A549 (cell line): Measurements from ENCODE around the gene SIX6. TPM values are rescaled to one million over a fixed set of nuclear protein-coding genes. Genes with fewer than 3 reads are reported as not detected.

Experiments
- ATAC-seq, 2 experiments: fragments of 200-7000 bp in 1 of 2; fragments of >200 bp in 1 of 2; cut with Nextera tagmentation in 1 of 2; cut with Tn5 transposase in 1 of 2; 3 replicates each; pipeline versions ENCODE4 v1.8.0 to v1.9.1; 2018 to 2020; ENCODE audit warnings: mild to moderate bottlenecking in 1 of 2, moderate library complexity in 1 of 2
- CTCF ChIA-PET: fragments of 300-600 bp; sonication (Branson Sonifier 250); formaldehyde crosslinking; extraction: SDS; loops from one replicate; lab custom pipeline; 2021; ENCODE audit warnings: antibody characterized with exemption, inconsistent platforms; lab: Yijun Ruan, JAX
- POLR2A ChIA-PET: fragments of 350-600 bp; formaldehyde crosslinking; extraction: SDS; loops from one replicate; lab custom pipeline; 2021; ENCODE audit warnings: antibody characterized with exemption, inconsistent platforms; lab: Yijun Ruan, JAX
- DNase-seq, 2 experiments: peaks; one replicate each; pipeline versions ENCODE4 v3.0.0 to v3.0.0-alpha.2; 2011 to 2016; ENCODE audit warnings: low read depth in 1 of 2, low spot score in 1 of 2
- FAIRE-seq: peaks from 2 replicates; lab custom pipeline; 2011; peaks lifted over from hg19 to GRCh38; lab: Jason Lieb, UNC
- H3K27ac ChIP-seq, 2 experiments: fragments of >200 bp; sonication (Bioruptor Twin); formaldehyde crosslinking; 3 replicates each; pipeline ENCODE4 v1.5.1; 2016 to 2017
- H3K4me1 ChIP-seq: fragments of >200 bp; sonication (Bioruptor Twin); formaldehyde crosslinking; 3 replicates; pipeline ENCODE4 v1.6.1; 2016
- H3K4me2 ChIP-seq: fragments of >200 bp; sonication (Bioruptor Twin); formaldehyde crosslinking; 3 replicates; pipeline ENCODE4 v1.6.1; 2016
- H3K4me3 ChIP-seq: fragments of >200 bp; sonication (Bioruptor Twin); formaldehyde crosslinking; 3 replicates; pipeline ENCODE4 v1.5.1; 2016
- H3K9me3 ChIP-seq: fragments of >200 bp; sonication (Bioruptor Twin); formaldehyde crosslinking; 3 replicates; pipeline ENCODE4 v1.6.1; 2016
- BCL3 ChIP-seq: fragments of >200 bp; sonication (Bioruptor Twin); formaldehyde crosslinking; IDR thresholded peaks from 3 replicates; pipeline ENCODE4 v1.6.1; 2016
- CEBPB ChIP-seq, 2 experiments: fragments of >200 bp in 1 of 2; sonication (Bioruptor Twin) in 1 of 2; formaldehyde crosslinking in 1 of 2; IDR thresholded peaks; 2 replicates each; pipeline ENCODE4 v1.6.1; 2012 to 2016
- CHD2 ChIP-seq: fragments of 150-350 bp; IDR thresholded peaks from 2 replicates; pipeline ENCODE4 v1.6.1; 2014; ENCODE audit warnings: low read length; ENCODE audit not compliant: partially characterized antibody
- CHD4 ChIP-seq: fragments of 200-600 bp; sonication (generic); IDR thresholded peaks from 2 replicates; pipeline ENCODE4 v1.6.1; 2016; ENCODE audit warnings: antibody characterized with exemption, mild to moderate bottlenecking, borderline replicate concordance
- CTCF ChIP-seq: fragments of >200 bp; sonication (Bioruptor Twin); formaldehyde crosslinking; IDR thresholded peaks from 3 replicates; pipeline ENCODE4 v1.5.1; 2016
- EHMT2 ChIP-seq: fragments of 200-600 bp; sonication (generic); IDR thresholded peaks from 2 replicates; pipeline ENCODE4 v1.6.1; 2016; ENCODE audit warnings: antibody characterized with exemption, low read depth, mild to moderate bottlenecking, moderate library complexity
- EP300 ChIP-seq, 2 experiments: fragments of >200 bp; sonication (Bioruptor Twin); formaldehyde crosslinking; IDR thresholded peaks; 2 replicates in 1 of 2; 3 replicates in 1 of 2; pipeline ENCODE4 v1.6.1; 2016 to 2017
- ESRRA ChIP-seq: fragments of 150-350 bp; IDR thresholded peaks from 2 replicates; pipeline ENCODE4 v1.6.1; 2014; ENCODE audit warnings: mild to moderate bottlenecking, low read length, borderline replicate concordance
- FOSB ChIP-seq: fragments of 250-450 bp; sonication (Bioruptor Pico); IDR thresholded peaks from 2 replicates; pipeline ENCODE4 v1.5.0; 2020; ENCODE audit warnings: mild to moderate bottlenecking, moderate library complexity
- FOSL2 ChIP-seq, 2 experiments: fragments of 450-650 bp in 1 of 2; fragments of >200 bp in 1 of 2; sonication (Bioruptor Twin) in 1 of 2; formaldehyde crosslinking; IDR thresholded peaks; 2 replicates each; pipeline versions ENCODE4 v1.5.0 to v1.6.1; 2016 to 2020; ENCODE audit warnings: mild to moderate bottlenecking in 1 of 2, moderate library complexity in 1 of 2
- FOXS1 ChIP-seq: fragments of 250-450 bp; sonication (Bioruptor Pico); IDR thresholded peaks from 2 replicates; pipeline ENCODE4 v1.5.0; 2020; ENCODE audit warnings: mild to moderate bottlenecking, moderate library complexity
- HMGXB4 ChIP-seq: fragments of 250-450 bp; sonication (Bioruptor Pico); IDR thresholded peaks from 2 replicates; pipeline ENCODE4 v1.5.0; 2021; ENCODE audit warnings: mild to moderate bottlenecking, moderate library complexity, borderline replicate concordance
- HOXB5 ChIP-seq: fragments of 250-450 bp; sonication (Bioruptor Pico); IDR thresholded peaks from 2 replicates; pipeline ENCODE4 v1.5.0; 2020; ENCODE audit warnings: mild to moderate bottlenecking, moderate library complexity
- JUNB ChIP-seq: fragments of >200 bp; sonication (Bioruptor Twin); formaldehyde crosslinking; IDR thresholded peaks from 2 replicates; pipeline ENCODE4 v1.6.1; 2016
- KDM5A ChIP-seq: fragments of 200-600 bp; sonication (generic); IDR thresholded peaks from 2 replicates; pipeline ENCODE4 v1.6.1; 2016; ENCODE audit warnings: antibody characterized with exemption, mild to moderate bottlenecking
- PHF8 ChIP-seq: fragments of 200-600 bp; sonication (generic); IDR thresholded peaks from 2 replicates; pipeline ENCODE4 v1.6.1; 2016; ENCODE audit warnings: low read depth, mild to moderate bottlenecking, antibody characterized with exemption, moderate library complexity, borderline replicate concordance
- POLR2A ChIP-seq: IDR thresholded peaks from 2 replicates; pipeline ENCODE4 v1.6.1; 2012; ENCODE audit warnings: mild to moderate bottlenecking, low read length
- RARB ChIP-seq: fragments of 250-450 bp; sonication (Bioruptor Pico); IDR thresholded peaks from 2 replicates; pipeline ENCODE4 v1.8.0; 2021; ENCODE audit warnings: mild to moderate bottlenecking, moderate library complexity
- SMC3 ChIP-seq: fragments of >200 bp; sonication (Bioruptor Twin); formaldehyde crosslinking; IDR thresholded peaks from 3 replicates; pipeline ENCODE4 v1.6.1; 2018; ENCODE audit warnings: inconsistent platforms
- SREBF2 ChIP-seq: fragments of 450-650 bp; IDR thresholded peaks from 2 replicates; pipeline ENCODE4 v1.6.1; 2014; ENCODE audit warnings: mild to moderate bottlenecking, moderate library complexity
- TFCP2L1 ChIP-seq: fragments of 250-450 bp; sonication (Bioruptor Pico); IDR thresholded peaks from 2 replicates; pipeline ENCODE4 v1.5.0; 2021; ENCODE audit warnings: mild to moderate bottlenecking
- TP53 ChIP-seq: fragments of 250-450 bp; sonication (Bioruptor Pico); IDR thresholded peaks from 2 replicates; pipeline ENCODE4 v1.5.0; 2021; ENCODE audit warnings: mild to moderate bottlenecking, moderate library complexity
- USF2 ChIP-seq: fragments of 450-650 bp; IDR thresholded peaks from 2 replicates; pipeline ENCODE4 v1.6.1; 2014; ENCODE audit warnings: antibody characterized with exemption
- ZFP36 ChIP-seq: fragments of 450-650 bp; IDR thresholded peaks from 2 replicates; pipeline ENCODE4 v1.6.1; 2014; ENCODE audit warnings: borderline replicate concordance; ENCODE audit not compliant: partially characterized antibody
- ZSCAN20 ChIP-seq: fragments of 250-450 bp; sonication (Bioruptor Pico); IDR thresholded peaks from 2 replicates; pipeline ENCODE4 v1.8.0; 2022; ENCODE audit warnings: mild to moderate bottlenecking, moderate library complexity
- WGBS: methylation state at CpG from one replicate; pipeline ENCODE4 v1.1.6; 2017; ENCODE audit errors: missing lambda C conversion rate; 5-methylcytosine and 5-hydroxymethylcytosine counted together
- polyA plus RNA-seq, 4 experiments: library from polyadenylated mRNA; depleted of rRNA in 3 of 4; stranded (reverse); fragments of >200 nt; fragmentation: RNase III in 1 of 4; extraction: RNeasy Plus Mini Kit Qiagen cat#74134 plus additional on column Dnase treatment in 1 of 4; gene quantifications; 2 replicates in 3 of 4; 3 replicates in 1 of 4; pipeline ENCODE4 v1.2.3, GENCODE V29; 2011 to 2017

Gene SIX6
- polyA plus RNA-seq, 2 of the 4 experiments (the other 2 are of a cell fraction) = not detected

GRCh38 chr14:60544659-60545058 is 35.7 kb downstream of the SIX6 start:
- DNase-seq (no peak), ATAC-seq (no peak), FAIRE-seq (no peak)
- Histone ChIP-seq H3K27ac (no peak overlapping the region), H3K4me1 (no peaks in the 10 kb centered on the region), H3K4me3 (no peak overlapping the region), H3K4me2 (no peak overlapping the region), H3K9me3 (peaks cover 12% of the 10 kb centered on the region; the same call in 1 of the 3 replicates)
- TF ChIP-seq ZSCAN20 (CRISPR knock-in tag) = no peak
- no peak for TF ChIP-seq HMGXB4 (CRISPR knock-in tag)
- no peak for TF ChIP-seq SMC3
- TF ChIP-seq ZFP36 = no peak
- no peak for TF ChIP-seq KDM5A
- TF ChIP-seq ESRRA = no peak
- no peak for TF ChIP-seq FOXS1 (CRISPR knock-in tag)
- TF ChIP-seq EP300 (IDR thresholded peaks at IDR 0.05) = no peak
- TF ChIP-seq CHD2 = no peak
- TF ChIP-seq FOSL2 (IDR thresholded peaks at IDR 0.05) = no peak
- no peak for TF ChIP-seq FOSL2 (CRISPR knock-in tag; IDR thresholded peaks at IDR 0.05)
- no peak for TF ChIP-seq RARB (CRISPR knock-in tag)
- TF ChIP-seq JUNB = no peak
- no peak for TF ChIP-seq TFCP2L1
- TF ChIP-seq CEBPB (IDR thresholded peaks at IDR 0.05) = no peak
- TF ChIP-seq CTCF = no peak
- CTCF ChIA-PET = interaction anchor here (0.7 to 2.2 kb wide), 2 partner anchors 8 to 194 kb away, joined by 3 to 4 read pairs; no protein-coding TSS in a partner anchor
- POLR2A ChIA-PET = no interaction called here
- 20% methylated on average over 2 of the region's 2 CpGs for WGBS

- POLR2A ChIA-PET = no interaction called here
- Histone ChIP-seq H3K4me3 (no peak overlapping the region), H3K4me1 (no peaks in the 10 kb centered on the region), H3K9me3 (0 out of 3 replicates have a peak, but pooled peaks cover 3% of the 10 kb centered on the region), H3K4me2 (no peak overlapping the region), H3K27ac (no peak overlapping the region)
- TF ChIP-seq SREBF2 (no peak), CEBPB (IDR thresholded peaks at IDR 0.05) (peak; percentile 4 to 17; a peak in 2 of 4 replicates)
- FAIRE-seq (no peak), ATAC-seq (no peak), DNase-seq (no peak)
- CTCF ChIA-PET = interaction anchor here (1.1 kb wide), 1 partner anchor 8 kb away, joined by 3 read pairs; no protein-coding TSS in a partner anchor
- 3% methylated on average over 1 of the region's 1 CpG for WGBS
Observed at GRCh38 chr14:60553808-60554207, 44.9 kb downstream of the SIX6 start.

- POLR2A ChIA-PET = no interaction called here
- FAIRE-seq = no peak
- WGBS = 15% methylated on average over 7 of the region's 7 CpGs
- peak; percentile 79 for TF ChIP-seq CTCF
- TF ChIP-seq CHD4 = no peak
- TF ChIP-seq HOXB5 = no peak
- TF ChIP-seq BCL3 = no peak
- no peak for TF ChIP-seq FOSB (CRISPR knock-in tag)
- TF ChIP-seq USF2 = no peak
- no peak for TF ChIP-seq POLR2A
- no peak for TF ChIP-seq TP53 (CRISPR knock-in tag)
- TF ChIP-seq FOSL2 (IDR thresholded peaks at IDR 0.05) = no peak
- TF ChIP-seq FOSL2 (CRISPR knock-in tag; IDR thresholded peaks at IDR 0.05) = no peak
- TF ChIP-seq EHMT2 = no peak
- no peak for TF ChIP-seq PHF8
Observed at GRCh38 chr14:60561845-60562746, 53.1 kb downstream of the SIX6 start.

More at GRCh38 chr14:60561845-60562746, 53.1 kb downstream of the SIX6 start:
- Histone ChIP-seq H3K9me3 (no peaks in the 10 kb centered on the region), H3K27ac (no peak overlapping the region), H3K4me3 (no peak overlapping the region), H3K4me1 (no peaks in the 10 kb centered on the region), H3K4me2 (peak overlapping the region; percentile 14; the same call in 1 of the 3 replicates)
- DNase-seq = peak; percentile 52 to 81
- CTCF ChIA-PET = interaction anchor here (0.5 to 11.2 kb wide), 26 partner anchors 9 to 1081 kb away, joined by 3 to 126 read pairs (median 3); no protein-coding TSS in a partner anchor
- ATAC-seq = peak; percentile 99
